ENCODE data around the gene TRMT11.

TRMT11 gene

DNA sequence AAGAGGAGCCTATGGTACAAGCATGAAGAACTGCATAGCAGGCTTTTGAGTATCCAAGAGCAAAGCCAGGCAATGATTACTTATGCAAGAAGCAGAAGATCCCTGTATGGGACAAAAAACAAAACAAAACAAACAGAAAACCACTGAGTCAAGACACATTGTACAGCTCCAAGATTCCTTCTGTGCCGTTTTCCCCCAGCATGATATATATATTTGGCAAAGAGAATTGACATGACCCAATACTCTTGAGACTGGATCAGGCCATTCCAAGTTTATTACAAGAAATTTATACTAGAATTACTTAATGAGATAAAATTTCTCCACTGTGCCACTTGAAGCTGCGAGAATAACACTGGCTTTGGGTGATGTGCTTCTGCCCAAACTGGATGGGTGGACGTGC is 65.5 kb downstream of the TRMT11 start:
- Histone ChIP-seq H3K79me2 (peaks cover 2% of the 10 kb centered on the region), H3K9ac (no peak overlapping the region), H3K27me3 (ENCODE audit: control insufficient read depth, insufficient read depth, low read length) (no peaks in the 10 kb centered on the region), H3K9me3 (ENCODE audit: control insufficient read depth, low read length) (peaks cover 4% of the 10 kb centered on the region), H3K4me1 (peaks cover 58% of the 10 kb centered on the region), H3K4me3 (ENCODE audit: low read depth, low read length) (no peak overlapping the region), H3K27ac (peak overlapping the region; percentile 99), H3K36me3 (ENCODE audit: control insufficient read depth, insufficient read depth, low read length) (no peaks in the 10 kb centered on the region), H2AFZ (no peak overlapping the region), H3K4me2 (ENCODE audit: low read length) (peak overlapping the region; percentile 24)
- TF ChIP-seq, protein P1, sequence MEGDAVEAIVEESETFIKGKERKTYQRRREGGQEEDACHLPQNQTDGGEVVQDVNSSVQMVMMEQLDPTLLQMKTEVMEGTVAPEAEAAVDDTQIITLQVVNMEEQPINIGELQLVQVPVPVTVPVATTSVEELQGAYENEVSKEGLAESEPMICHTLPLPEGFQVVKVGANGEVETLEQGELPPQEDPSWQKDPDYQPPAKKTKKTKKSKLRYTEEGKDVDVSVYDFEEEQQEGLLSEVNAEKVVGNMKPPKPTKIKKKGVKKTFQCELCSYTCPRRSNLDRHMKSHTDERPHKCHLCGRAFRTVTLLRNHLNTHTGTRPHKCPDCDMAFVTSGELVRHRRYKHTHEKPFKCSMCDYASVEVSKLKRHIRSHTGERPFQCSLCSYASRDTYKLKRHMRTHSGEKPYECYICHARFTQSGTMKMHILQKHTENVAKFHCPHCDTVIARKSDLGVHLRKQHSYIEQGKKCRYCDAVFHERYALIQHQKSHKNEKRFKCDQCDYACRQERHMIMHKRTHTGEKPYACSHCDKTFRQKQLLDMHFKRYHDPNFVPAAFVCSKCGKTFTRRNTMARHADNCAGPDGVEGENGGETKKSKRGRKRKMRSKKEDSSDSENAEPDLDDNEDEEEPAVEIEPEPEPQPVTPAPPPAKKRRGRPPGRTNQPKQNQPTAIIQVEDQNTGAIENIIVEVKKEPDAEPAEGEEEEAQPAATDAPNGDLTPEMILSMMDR (IDR thresholded peaks at IDR 0.05), result no peak

DNA sequence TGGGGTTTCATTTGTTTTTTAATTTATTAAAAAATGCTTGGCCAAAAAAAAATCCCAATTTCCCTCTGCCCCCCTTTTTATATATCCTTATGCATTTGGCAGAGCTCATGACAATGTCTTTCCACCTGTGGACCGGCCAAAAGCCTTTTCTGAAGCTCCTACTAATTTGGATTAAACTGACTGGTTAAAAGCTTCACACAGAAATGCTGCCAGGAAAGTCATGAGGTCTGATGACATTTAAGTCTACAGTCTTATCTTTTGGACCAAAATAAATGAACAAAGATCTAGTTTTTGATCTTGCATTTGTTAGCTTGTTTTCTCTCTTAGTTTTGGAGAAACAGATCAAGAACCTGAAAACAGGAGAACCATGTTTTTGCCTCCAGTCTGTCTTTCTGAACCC is 66.1 kb downstream of the TRMT11 start:
- TF ChIP-seq, protein P1 (IDR thresholded peaks at IDR 0.05), result no peak
- H3K79me2 ChIP-seq, result peaks cover 2% of the 10 kb centered on the region
- no peak overlapping the region for H3K9ac ChIP-seq
- peak overlapping the region; percentile 23 for H2AFZ ChIP-seq
- peaks cover 65% of the 10 kb centered on the region for H3K4me1 ChIP-seq
- no peaks in the 10 kb centered on the region for H3K27me3 ChIP-seq (ENCODE audit: control insufficient read depth, insufficient read depth, low read length)
- H3K9me3 ChIP-seq (ENCODE audit: control insufficient read depth, low read length), result peaks cover 4% of the 10 kb centered on the region
- H3K27ac ChIP-seq, result peak overlapping the region; percentile 99
- peak overlapping the region; percentile 24 for H3K4me2 ChIP-seq (ENCODE audit: low read length)
- no peaks in the 10 kb centered on the region for H3K36me3 ChIP-seq (ENCODE audit: control insufficient read depth, insufficient read depth, low read length)
- H3K4me3 ChIP-seq (ENCODE audit: low read depth, low read length), result peak overlapping the region; percentile 8

DNA sequence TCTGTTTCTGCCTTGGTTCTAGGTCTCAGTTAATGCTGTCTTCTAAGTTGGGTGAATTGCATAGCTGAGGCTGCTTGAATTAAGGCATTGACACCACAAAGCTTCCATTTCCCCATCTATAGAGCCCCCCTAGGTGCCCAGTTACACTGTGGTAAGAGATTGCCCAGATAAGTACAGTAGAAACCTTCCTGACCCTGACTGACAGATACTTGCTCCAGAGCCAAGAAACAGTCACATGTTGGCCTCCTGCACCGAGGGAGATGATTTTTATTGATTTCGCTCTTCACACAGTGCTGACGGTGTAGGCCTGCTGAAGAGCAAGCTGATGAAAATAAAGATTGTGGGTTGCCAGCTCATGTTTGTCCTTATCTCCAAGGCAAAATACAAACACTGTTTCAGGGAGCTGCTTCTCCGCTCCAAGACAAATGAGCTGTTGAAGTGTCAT is 67.9 kb downstream of the TRMT11 start:
- Histone ChIP-seq H3K4me1 (peaks cover 69% of the 10 kb centered on the region), H3K36me3 (ENCODE audit: control insufficient read depth, insufficient read depth, low read length) (no peaks in the 10 kb centered on the region), H3K79me2 (peaks cover 2% of the 10 kb centered on the region), H3K9ac (no peak overlapping the region), H3K4me2 (ENCODE audit: low read length) (peak overlapping the region; percentile 75), H3K27me3 (ENCODE audit: control insufficient read depth, insufficient read depth, low read length) (no peaks in the 10 kb centered on the region), H3K4me3 (ENCODE audit: low read depth, low read length) (peak overlapping the region; percentile 34), H2AFZ (peak overlapping the region; percentile 46), H3K9me3 (ENCODE audit: control insufficient read depth, low read length) (peaks cover 4% of the 10 kb centered on the region), H3K27ac (peak overlapping the region; percentile 99)
- TF ChIP-seq, protein P1 (IDR thresholded peaks at IDR 0.05), result no peak

DNA sequence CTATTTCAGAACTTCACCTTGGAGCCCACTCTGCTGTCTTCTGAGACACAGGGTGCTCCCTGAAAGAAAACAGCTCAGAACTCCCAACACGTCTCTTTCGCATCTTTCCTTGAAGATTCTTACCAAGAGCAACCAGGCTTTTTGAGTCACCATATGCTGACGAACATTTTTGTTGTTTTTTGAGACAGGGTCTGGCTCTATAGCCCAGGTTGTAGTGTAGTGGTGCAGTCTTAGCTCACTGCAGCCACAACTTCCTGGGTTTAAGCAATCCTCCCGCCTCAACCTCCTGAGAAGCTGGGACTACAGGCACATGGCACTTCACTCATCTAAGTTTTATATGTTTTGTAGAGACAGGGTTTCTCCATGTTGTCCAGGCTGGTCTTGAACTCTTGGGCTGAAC is 68.5 kb downstream of the TRMT11 start:
- TF ChIP-seq, protein P1 (IDR thresholded peaks at IDR 0.05), result no peak
- H3K79me2 ChIP-seq, result peaks cover 2% of the 10 kb centered on the region
- H3K4me3 ChIP-seq (ENCODE audit: low read depth, low read length), result peak overlapping the region; percentile 34
- peak overlapping the region; percentile 46 for H2AFZ ChIP-seq
- H3K9ac ChIP-seq, result peak overlapping the region; percentile 22
- peaks cover 4% of the 10 kb centered on the region for H3K9me3 ChIP-seq (ENCODE audit: control insufficient read depth, low read length)
- H3K36me3 ChIP-seq (ENCODE audit: control insufficient read depth, insufficient read depth, low read length), result no peaks in the 10 kb centered on the region
- H3K27me3 ChIP-seq (ENCODE audit: control insufficient read depth, insufficient read depth, low read length), result no peaks in the 10 kb centered on the region
- peak overlapping the region; percentile 99 for H3K27ac ChIP-seq
- H3K4me2 ChIP-seq (ENCODE audit: low read length), result peak overlapping the region; percentile 75
- H3K4me1 ChIP-seq, result peaks cover 74% of the 10 kb centered on the region

DNA sequence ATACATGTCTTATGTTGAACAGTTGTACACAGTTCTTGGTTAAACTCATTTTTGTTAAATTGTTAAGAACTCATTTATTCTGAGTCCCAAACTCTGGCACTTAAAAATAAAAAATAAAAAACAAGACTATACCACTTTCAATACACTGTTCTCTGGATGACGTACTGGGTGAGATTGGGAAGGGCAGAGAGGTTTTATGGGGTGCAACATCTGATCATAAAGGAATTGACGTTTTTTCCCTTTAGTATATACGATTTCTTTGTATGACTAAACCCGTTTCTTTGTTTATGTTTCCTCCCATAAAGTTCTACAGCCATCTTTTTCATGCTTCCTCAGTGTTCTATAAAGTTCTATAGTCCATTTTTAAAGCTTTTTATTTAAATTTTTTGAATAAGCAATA is 69.1 kb downstream of the TRMT11 start:
- peak overlapping the region; percentile 99 for H3K27ac ChIP-seq

More for the DNA sequence above, 69.1 kb downstream of the TRMT11 start:
- Histone ChIP-seq H3K36me3 (ENCODE audit: control insufficient read depth, insufficient read depth, low read length) (no peaks in the 10 kb centered on the region), H3K4me3 (ENCODE audit: low read depth, low read length) (peak overlapping the region; percentile 34), H2AFZ (peak overlapping the region; percentile 46), H3K79me2 (peaks cover 2% of the 10 kb centered on the region), H3K4me2 (ENCODE audit: low read length) (no peak overlapping the region), H3K4me1 (peaks cover 79% of the 10 kb centered on the region), H3K27me3 (ENCODE audit: control insufficient read depth, insufficient read depth, low read length) (no peaks in the 10 kb centered on the region), H3K9me3 (ENCODE audit: control insufficient read depth, low read length) (peaks cover 4% of the 10 kb centered on the region), H3K9ac (no peak overlapping the region)
- TF ChIP-seq, protein P1 (IDR thresholded peaks at IDR 0.05), result no peak

All from parathyroid adenoma (tissue), 2 donors.